MCF 10A (cell line): ENCODE results near the gene CD69. TPM values are rescaled to one million over a fixed set of nuclear protein-coding genes. Genes with fewer than 3 reads are reported as not detected.

Experiments
- BruUV-seq: library from RNA; stranded (reverse); fragments of 400-500 nt; replicated peaks from 2 replicates; lab custom pipeline; 2021; lab: Mats Ljungman, UMichigan
- CTCF ChIA-PET: fragments of 300-600 bp; sonication (Branson Sonifier 250); formaldehyde crosslinking; extraction: SDS; loops from one replicate; lab custom pipeline; 2021; ENCODE audit warnings: antibody characterized with exemption, inconsistent platforms; lab: Yijun Ruan, JAX
- POLR2A ChIA-PET: fragments of 300-600, 350-650 bp; sonication (Branson Sonifier 250); formaldehyde crosslinking; extraction: SDS; loops from one replicate; lab custom pipeline; 2020; ENCODE audit warnings: antibody characterized with exemption, inconsistent platforms; lab: Yijun Ruan, JAX
- DNase-seq: peaks from one replicate; pipeline ENCODE4 v3.0.0-alpha.2; 2018; ENCODE audit not compliant: unreplicated experiment
- H3K27ac Mint-ChIP-seq: one replicate; pipeline ENCODE4 v1.8.0; 2022; ENCODE audit warnings: mild to moderate bottlenecking, low read depth, mixed read lengths; ENCODE audit not compliant: unreplicated experiment
- H3K27me3 Mint-ChIP-seq: one replicate; pipeline ENCODE4 v1.8.0; 2022; ENCODE audit warnings: mixed read lengths; ENCODE audit not compliant: insufficient read depth, unreplicated experiment
- H3K36me3 Mint-ChIP-seq: one replicate; pipeline ENCODE4 v1.8.0; 2022; ENCODE audit warnings: mild to moderate bottlenecking, moderate library complexity, mixed read lengths; ENCODE audit not compliant: insufficient read depth, unreplicated experiment
- H3K4me1 Mint-ChIP-seq: one replicate; pipeline ENCODE4 v1.8.0; 2022; ENCODE audit warnings: mixed read lengths; ENCODE audit not compliant: insufficient read depth, unreplicated experiment
- H3K4me3 Mint-ChIP-seq: one replicate; pipeline ENCODE4 v1.8.0; 2022; ENCODE audit warnings: mild to moderate bottlenecking, moderate library complexity, mixed read lengths; ENCODE audit not compliant: unreplicated experiment
- H3K9me3 Mint-ChIP-seq: one replicate; pipeline ENCODE4 v1.8.0; 2022; ENCODE audit warnings: mixed read lengths; ENCODE audit not compliant: unreplicated experiment
- intact Hi-C: fragments of 100-400 bp; cut with micrococcal nuclease; formaldehyde crosslinking; loops from 2 replicates; pipeline ENCODE4 v1.14.1; 2022
- total RNA-seq: library from RNA; stranded (reverse); gene quantifications from 2 replicates; pipeline ENCODE4 v1.2.3, GENCODE V29; 2022
- TF ChIP-seq, protein P1 (sequence below): fragments of 200-600 bp; IDR thresholded peaks from one replicate; pipeline ENCODE4 v1.8.0; 2022; ENCODE audit warnings: antibody characterized with exemption, mild to moderate bottlenecking; ENCODE audit not compliant: unreplicated experiment

CD69 gene
- total RNA-seq, 1 experiment from 2014 or later = not detected

DNA sequence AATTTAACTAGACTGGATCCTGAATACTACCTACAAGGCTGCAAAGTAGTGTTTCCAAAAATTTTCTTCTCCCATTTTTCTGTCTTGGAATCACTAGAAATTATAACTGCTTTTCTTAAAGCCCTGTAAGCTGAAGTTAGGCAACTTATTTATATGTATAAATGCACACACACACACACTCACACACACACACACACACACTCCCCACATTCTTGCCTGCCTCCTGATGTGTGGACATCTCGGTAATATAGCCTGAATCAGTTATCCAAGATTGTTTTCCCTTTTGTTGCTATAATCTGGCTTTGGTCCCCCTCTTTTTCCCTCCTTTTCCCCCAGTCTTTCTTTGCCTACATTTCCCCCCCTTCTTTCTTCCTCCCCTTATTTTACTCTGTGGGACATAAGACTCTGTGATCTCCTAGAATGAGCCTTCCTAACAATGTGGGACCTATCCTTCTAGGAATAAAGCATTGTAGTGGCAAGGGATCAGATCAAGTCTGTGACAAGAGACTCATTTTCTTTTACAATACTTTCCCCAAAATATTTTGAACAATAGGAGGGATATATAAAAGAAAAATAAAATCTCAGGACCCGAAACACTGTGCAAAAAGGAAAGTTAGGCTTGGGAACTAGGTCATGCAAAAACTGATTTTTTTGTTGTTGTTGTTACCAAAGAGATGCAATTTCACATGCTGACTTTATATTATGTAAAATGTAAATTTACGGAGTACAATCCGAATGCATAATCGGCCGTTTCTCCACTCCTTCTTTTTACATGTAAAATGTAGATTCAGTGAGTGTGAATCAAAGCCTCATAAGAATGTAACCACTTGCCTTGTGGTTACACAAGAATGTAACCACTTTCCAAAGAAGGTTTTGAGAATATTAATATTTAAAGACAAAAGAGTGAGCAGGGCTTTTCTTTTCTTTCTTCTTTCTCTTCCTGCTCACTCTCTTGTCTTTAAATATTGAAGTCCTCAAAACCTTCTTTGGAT, 26.3 kb upstream of the CD69 start:
- no peak overlapping the region for H3K27ac Mint-ChIP-seq
- no peaks in the 10 kb centered on the region for H3K9me3 Mint-ChIP-seq
- TF ChIP-seq, protein P1, sequence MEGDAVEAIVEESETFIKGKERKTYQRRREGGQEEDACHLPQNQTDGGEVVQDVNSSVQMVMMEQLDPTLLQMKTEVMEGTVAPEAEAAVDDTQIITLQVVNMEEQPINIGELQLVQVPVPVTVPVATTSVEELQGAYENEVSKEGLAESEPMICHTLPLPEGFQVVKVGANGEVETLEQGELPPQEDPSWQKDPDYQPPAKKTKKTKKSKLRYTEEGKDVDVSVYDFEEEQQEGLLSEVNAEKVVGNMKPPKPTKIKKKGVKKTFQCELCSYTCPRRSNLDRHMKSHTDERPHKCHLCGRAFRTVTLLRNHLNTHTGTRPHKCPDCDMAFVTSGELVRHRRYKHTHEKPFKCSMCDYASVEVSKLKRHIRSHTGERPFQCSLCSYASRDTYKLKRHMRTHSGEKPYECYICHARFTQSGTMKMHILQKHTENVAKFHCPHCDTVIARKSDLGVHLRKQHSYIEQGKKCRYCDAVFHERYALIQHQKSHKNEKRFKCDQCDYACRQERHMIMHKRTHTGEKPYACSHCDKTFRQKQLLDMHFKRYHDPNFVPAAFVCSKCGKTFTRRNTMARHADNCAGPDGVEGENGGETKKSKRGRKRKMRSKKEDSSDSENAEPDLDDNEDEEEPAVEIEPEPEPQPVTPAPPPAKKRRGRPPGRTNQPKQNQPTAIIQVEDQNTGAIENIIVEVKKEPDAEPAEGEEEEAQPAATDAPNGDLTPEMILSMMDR = no peak
- no TSS peak for BruUV-seq
- H3K4me3 Mint-ChIP-seq = no peak overlapping the region
- ChIA-PET POLR2A (no interaction called here), CTCF (no interaction called here)
- no peaks in the 10 kb centered on the region for H3K4me1 Mint-ChIP-seq
- H3K36me3 Mint-ChIP-seq = no peaks in the 10 kb centered on the region
- H3K27me3 Mint-ChIP-seq = peaks cover 36% of the 10 kb centered on the region
- intact Hi-C loops = no loop called here
- no peak for DNase-seq

- H3K9me3 Mint-ChIP-seq = no peaks in the 10 kb centered on the region
- intact Hi-C loops = no loop called here
- no TSS peak for BruUV-seq
These were observed 24.1 kb upstream of the CD69 start for GRCh38 chr12:9784816-9785215.

DNA sequence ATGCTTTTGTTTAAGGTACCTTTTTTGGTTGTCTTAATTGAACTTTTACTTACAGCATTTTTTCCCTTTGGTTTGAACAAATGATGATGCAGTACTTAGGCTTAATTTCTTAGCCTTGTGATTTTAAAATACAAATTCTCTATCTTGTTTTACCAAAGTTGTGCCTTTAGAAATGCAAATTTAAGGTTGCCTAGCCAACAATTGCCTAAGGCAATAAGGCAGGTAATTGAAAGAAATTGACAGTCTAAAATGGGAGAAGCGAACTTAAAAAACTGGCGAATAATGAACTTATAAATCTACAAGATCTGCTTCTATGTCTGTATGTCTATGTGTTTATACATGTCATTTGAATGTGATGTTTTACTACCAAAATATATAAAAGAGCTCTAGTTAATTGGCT, 23.6 kb upstream of the CD69 start:
- H3K27me3 Mint-ChIP-seq = peaks cover 56% of the 10 kb centered on the region

More at GRCh38 chr12:9784816-9785215, 24.1 kb upstream of the CD69 start:
- Mint-ChIP-seq H3K4me1 (no peaks in the 10 kb centered on the region), H3K4me3 (no peak overlapping the region), H3K27ac (no peak overlapping the region), H3K36me3 (no peaks in the 10 kb centered on the region), H3K27me3 (peaks cover 51% of the 10 kb centered on the region)
- POLR2A ChIA-PET = no interaction called here
- TF ChIP-seq, protein P1 = no peak
- CTCF ChIA-PET = interaction anchor here (0.6 kb wide), 1 partner anchor 452 kb away, joined by 3 read pairs; no protein-coding TSS in a partner anchor
- no peak for DNase-seq

More for the DNA sequence above, 23.6 kb upstream of the CD69 start:
- intact Hi-C loops = no loop called here
- Mint-ChIP-seq H3K4me1 (no peaks in the 10 kb centered on the region), H3K4me3 (no peak overlapping the region), H3K36me3 (no peaks in the 10 kb centered on the region), H3K27ac (no peak overlapping the region), H3K9me3 (no peaks in the 10 kb centered on the region)
- TF ChIP-seq, protein P1 = no peak
- DNase-seq = no peak
- ChIA-PET POLR2A (no interaction called here), CTCF (interaction anchor here (0.6 kb wide), 1 partner anchor 452 kb away, joined by 3 read pairs; no protein-coding TSS in a partner anchor)
- BruUV-seq = no TSS peak
